ENCODE results near the gene LRRC27. TPM values are rescaled to one million over a fixed set of nuclear protein-coding genes. Genes with fewer than 3 reads are reported as not detected.

LRRC27 gene
- total RNA-seq, 1 donor from 2014 or later: 3.8 TPM

DNA sequence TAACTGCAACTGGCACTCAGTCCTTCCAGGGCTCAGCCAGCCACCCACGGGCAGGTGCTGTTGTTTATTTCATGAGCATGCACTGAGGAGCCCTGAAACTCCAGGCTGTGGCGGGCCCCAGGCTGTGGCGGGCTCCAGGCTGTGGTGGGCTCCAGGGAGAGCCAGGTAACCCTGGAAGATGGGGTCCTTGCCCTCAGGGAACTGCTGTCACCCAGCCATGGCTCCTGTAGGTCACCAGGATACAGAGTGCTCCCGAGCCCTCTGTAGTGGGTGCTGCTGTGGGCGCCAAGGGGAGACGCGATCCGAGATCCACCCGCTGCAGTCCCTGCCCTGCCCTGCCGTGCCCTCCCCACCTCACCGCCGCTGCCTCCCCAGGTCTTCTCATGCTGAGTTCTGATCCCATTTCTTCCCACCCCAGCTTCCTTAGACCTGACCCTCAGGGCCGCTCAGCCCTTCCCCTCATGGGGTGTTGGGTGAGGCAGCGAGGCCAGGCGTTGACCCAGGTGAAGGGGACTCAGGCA, 29.6 kb downstream of the LRRC27 start:
- intact Hi-C loops (cut with micrococcal nuclease): no loop called here
- DNase-seq: no peak
- Histone ChIP-seq H3K27ac (replicated peaks) (no peak overlapping the region), H3K27me3 (ENCODE audit: low read depth) (no peaks in the 10 kb centered on the region), H3K4me1 (peaks cover 10% of the 10 kb centered on the region), H3K4me3 (no peak overlapping the region), H3K9me3 (replicated peaks) (no peaks in the 10 kb centered on the region), H3K36me3 (peaks cover 15% of the 10 kb centered on the region)
- no peak for TF ChIP-seq CTCF (IDR thresholded peaks at IDR 0.05; ENCODE audit: borderline replicate concordance)

DNA sequence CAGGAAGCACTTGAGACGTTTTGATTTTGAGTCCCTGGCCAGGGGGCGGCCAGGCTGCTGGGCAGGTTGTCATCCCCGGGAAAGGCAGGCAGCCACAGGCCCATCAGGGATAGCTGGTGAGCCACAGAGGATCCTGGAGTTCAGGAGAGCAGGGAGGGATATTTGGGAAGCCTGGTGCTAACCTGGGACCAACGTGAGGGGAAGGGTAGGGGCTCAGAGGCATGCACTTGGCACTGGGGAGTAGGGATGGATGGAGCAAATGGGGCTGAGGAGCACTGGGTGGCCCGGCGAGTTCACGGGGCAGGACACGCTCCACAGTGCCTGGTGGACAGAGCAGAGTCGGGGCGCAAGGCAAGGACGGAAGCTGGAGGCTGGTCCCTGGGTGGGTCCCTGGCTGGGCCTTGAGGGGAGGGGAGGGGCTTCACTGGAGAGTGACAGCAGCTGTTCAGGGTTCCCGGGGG, 30.2 kb downstream of the LRRC27 start:
- Histone ChIP-seq H3K27me3 (ENCODE audit: low read depth) (no peaks in the 10 kb centered on the region), H3K4me3 (no peak overlapping the region), H3K27ac (replicated peaks) (no peak overlapping the region), H3K9me3 (replicated peaks) (no peaks in the 10 kb centered on the region), H3K36me3 (peaks cover 20% of the 10 kb centered on the region), H3K4me1 (peaks cover 10% of the 10 kb centered on the region)
- no peak for DNase-seq
- no peak for TF ChIP-seq CTCF (IDR thresholded peaks at IDR 0.05; ENCODE audit: borderline replicate concordance)
- intact Hi-C loops (cut with micrococcal nuclease): no loop called here

GRCh38 chr10:132363376-132363775, 31.4 kb downstream of the LRRC27 start:
- DNase-seq: no peak
- H3K36me3 ChIP-seq: peaks cover 22% of the 10 kb centered on the region
- H3K27ac ChIP-seq (replicated peaks): no peak overlapping the region
- TF ChIP-seq CTCF (IDR thresholded peaks at IDR 0.05; ENCODE audit: borderline replicate concordance): no peak
- H3K4me3 ChIP-seq: no peak overlapping the region
- intact Hi-C loops (cut with micrococcal nuclease): no loop called here
- H3K9me3 ChIP-seq (replicated peaks): peaks cover 9% of the 10 kb centered on the region
- peaks cover 10% of the 10 kb centered on the region for H3K4me1 ChIP-seq
- no peaks in the 10 kb centered on the region for H3K27me3 ChIP-seq (ENCODE audit: low read depth)

GRCh38 chr10:132363921-132364593, 32.1 kb downstream of the LRRC27 start:
- peaks cover 10% of the 10 kb centered on the region for H3K4me1 ChIP-seq
- peaks cover 9% of the 10 kb centered on the region for H3K9me3 ChIP-seq (replicated peaks)
- no peaks in the 10 kb centered on the region for H3K27me3 ChIP-seq (ENCODE audit: low read depth)
- peaks cover 22% of the 10 kb centered on the region for H3K36me3 ChIP-seq
- no peak overlapping the region for H3K4me3 ChIP-seq
- DNase-seq: no peak
- intact Hi-C loops (cut with micrococcal nuclease): no loop called here
- no peak for TF ChIP-seq CTCF (IDR thresholded peaks at IDR 0.05; ENCODE audit: borderline replicate concordance)
- no peak overlapping the region for H3K27ac ChIP-seq (replicated peaks)

GRCh38 chr10:132364594-132364970, 32.6 kb downstream of the LRRC27 start:
- no peak for TF ChIP-seq CTCF (IDR thresholded peaks at IDR 0.05; ENCODE audit: borderline replicate concordance)
- H3K9me3 ChIP-seq (replicated peaks): peaks cover 9% of the 10 kb centered on the region
- H3K27ac ChIP-seq (replicated peaks): no peak overlapping the region
- no peak for DNase-seq
- H3K27me3 ChIP-seq (ENCODE audit: low read depth): no peaks in the 10 kb centered on the region
- intact Hi-C loops (cut with micrococcal nuclease): no loop called here
- H3K4me3 ChIP-seq: no peak overlapping the region
- H3K36me3 ChIP-seq: peaks cover 22% of the 10 kb centered on the region
- H3K4me1 ChIP-seq: peaks cover 5% of the 10 kb centered on the region
